Iris pigment epithelial cell (primary cell): ENCODE measurements around the gene HIVEP3.

ENCODE experiments used
- DNase-seq: peaks from one replicate; pipeline ENCODE4 v3.0.0-alpha.2; 2011; ENCODE audit warnings: low read depth

The HIVEP3 gene

GRCh38 chr1:41513383-41513735 is 405.4 kb downstream of the HIVEP3 start:
- DNase-seq, result no peak

- DNase-seq, result no peak
These were observed 405.9 kb downstream of the HIVEP3 start for GRCh38 chr1:41512701-41513382.

- DNase-seq, result no peak
These were observed 407.5 kb downstream of the HIVEP3 start for GRCh38 chr1:41511239-41511540.

GRCh38 chr1:41510531-41511238 is 408.0 kb downstream of the HIVEP3 start:
- DNase-seq, result no peak

- DNase-seq, result no peak
These were observed 409.5 kb downstream of the HIVEP3 start for GRCh38 chr1:41509270-41509671.

GRCh38 chr1:41508290-41508689 is 410.4 kb downstream of the HIVEP3 start:
- DNase-seq, result no peak

GRCh38 chr1:41507836-41508235 is 410.9 kb downstream of the HIVEP3 start:
- no peak for DNase-seq

- DNase-seq, result no peak
These were observed 411.5 kb downstream of the HIVEP3 start for GRCh38 chr1:41507110-41507720.

- DNase-seq, result peak; percentile 86
These were observed 414.3 kb downstream of the HIVEP3 start for GRCh38 chr1:41504114-41505035.

- DNase-seq, result no peak
These were observed 415.1 kb downstream of the HIVEP3 start for GRCh38 chr1:41503538-41504113.

GRCh38 chr1:41502912-41503311 is 415.8 kb downstream of the HIVEP3 start:
- DNase-seq, result no peak

- DNase-seq, result no peak
These were observed 417.1 kb downstream of the HIVEP3 start for GRCh38 chr1:41501581-41501980.

- no peak for DNase-seq
These were observed 417.8 kb downstream of the HIVEP3 start for GRCh38 chr1:41500781-41501518.

GRCh38 chr1:41500378-41500777 is 418.3 kb downstream of the HIVEP3 start:
- DNase-seq, result no peak

GRCh38 chr1:41499591-41499990 is 419.1 kb downstream of the HIVEP3 start:
- DNase-seq, result no peak

- DNase-seq, result no peak
These were observed 419.9 kb downstream of the HIVEP3 start for GRCh38 chr1:41498804-41499203.

GRCh38 chr1:41498391-41498790 is 420.3 kb downstream of the HIVEP3 start:
- DNase-seq, result no peak

- DNase-seq, result no peak
These were observed 421.2 kb downstream of the HIVEP3 start for GRCh38 chr1:41497461-41498030.

- DNase-seq, result no peak
These were observed 421.7 kb downstream of the HIVEP3 start for GRCh38 chr1:41497056-41497440.

- DNase-seq, result peak; percentile 73
These were observed 422.4 kb downstream of the HIVEP3 start for GRCh38 chr1:41496080-41497055.
